Measurements from ENCODE around the gene FAM229A. TPM values are rescaled to one million over a fixed set of nuclear protein-coding genes. Genes with fewer than 3 reads are reported as not detected.

Gene FAM229A
- total RNA-seq, 1 experiment from 2014 or later = 5.6 TPM

GRCh38 chr1:32321712-32322291 is 40.5 kb downstream of the FAM229A start:
- Histone ChIP-seq H3K56ac (ENCODE audit: insufficient read length, low read depth, low read length) (no peak overlapping the region), H2AK5ac (ENCODE audit: insufficient read length, low read length) (no peak overlapping the region), H2BK120ac (ENCODE audit: low read depth, low read length, poor library complexity, severe bottlenecking) (no peak overlapping the region), H3K27me3 (ENCODE audit: insufficient read depth, low read length) (no peaks in the 10 kb centered on the region), H3K79me2 (ENCODE audit: insufficient read depth, low read length) (no peaks in the 10 kb centered on the region), H3K23ac (ENCODE audit: insufficient read length, low read depth, low read length) (no peak overlapping the region), H2BK12ac (ENCODE audit: insufficient read length, low read depth, low read length) (no peak overlapping the region), H2AFZ (ENCODE audit: low read length) (no peak overlapping the region), H2BK20ac (ENCODE audit: low read depth, low read length, poor library complexity, severe bottlenecking) (no peak overlapping the region), H4K8ac (replicated peaks; ENCODE audit: insufficient read length, low read depth, low read length) (no peak overlapping the region), H3K4me2 (ENCODE audit: insufficient read depth, insufficient read length, low read length) (no peak overlapping the region), H4K91ac (ENCODE audit: insufficient read length, low read depth, low read length) (no peak overlapping the region), H3K27ac (ENCODE audit: insufficient read length, low read depth, low read length) (no peak overlapping the region), H4K5ac (ENCODE audit: insufficient read length, low read depth, low read length) (no peak overlapping the region), H3K9me3 (ENCODE audit: control insufficient read depth, low read depth, low read length) (no peaks in the 10 kb centered on the region), H2BK5ac (ENCODE audit: insufficient read length, low read length) (no peak overlapping the region), H3T11ph (ENCODE audit: low read length) (no peak overlapping the region), H3K4ac (ENCODE audit: low read depth, low read length) (no peak overlapping the region), H3K23me2 (ENCODE audit: insufficient read length, low read depth, low read length, poor library complexity, severe bottlenecking) (no peaks in the 10 kb centered on the region), H2BK15ac (ENCODE audit: low read depth, low read length) (no peak overlapping the region), H3K79me1 (ENCODE audit: insufficient read depth, low read depth, low read length, poor library complexity, severe bottlenecking) (no peaks in the 10 kb centered on the region), H3K18ac (ENCODE audit: insufficient read length, low read depth, low read length) (no peak overlapping the region), H3K4me1 (ENCODE audit: insufficient read depth, low read length) (no peaks in the 10 kb centered on the region), H3K9ac (ENCODE audit: extremely low read depth, insufficient read length, low read length) (no peak overlapping the region), H3K14ac (ENCODE audit: insufficient read depth, low read length) (no peak overlapping the region), H4K20me1 (ENCODE audit: control insufficient read depth, insufficient read depth, insufficient read length) (no peaks in the 10 kb centered on the region)
- Mint-ChIP-seq H3K4me3 (no peak overlapping the region), H3K9me3 (no peaks in the 10 kb centered on the region), H3K27ac (no peak overlapping the region), H3K36me3 (ENCODE audit: insufficient read depth in 1 of 3, low read depth in 3 of 3) (peaks cover 12 to 52% (median 48%) of the 10 kb centered on the region in 3 experiments; a peak in 6 of 7 replicates), H3K27me3 (ENCODE audit: low read depth) (no peaks in the 10 kb centered on the region), H3K4me1 (no peaks in the 10 kb centered on the region)
- TF ChIP-seq CTCF (conservative IDR thresholded peaks at IDR 0.05) = no peak
- DNase-seq = no peak
- WGBS (ENCODE audit: extremely low coverage, insufficient read length, low lambda C conversion rate) = no CpG with 5 or more reads among the region's 5 CpGs
